HEK293 (cell line): ENCODE measurements around the gene COP1.
"Not testable (repeated sequence)": the region's sequence is repeated elsewhere in the genome, so short reads cannot be mapped to it uniquely, and the experiment has no call there.

Source experiments
- KLF8 ChIP-seq: fragments of 450-650 bp; formaldehyde crosslinking; IDR thresholded peaks from 2 replicates; pipeline ENCODE4 v1.5.1; 2016; ENCODE audit warnings: missing biosample characterization, missing genetic modification characterization
- ZNF174 ChIP-seq: fragments of 450-650 bp; formaldehyde crosslinking; IDR thresholded peaks from 2 replicates; pipeline ENCODE4 v1.5.0; 2017; ENCODE audit warnings: missing biosample characterization, mild to moderate bottlenecking, missing genetic modification characterization
- ZNF404 ChIP-seq: fragments of 450-650 bp; formaldehyde crosslinking; IDR thresholded peaks from 2 replicates; pipeline ENCODE4 v1.5.1; 2017; ENCODE audit warnings: missing biosample characterization, missing genetic modification characterization

DNA sequence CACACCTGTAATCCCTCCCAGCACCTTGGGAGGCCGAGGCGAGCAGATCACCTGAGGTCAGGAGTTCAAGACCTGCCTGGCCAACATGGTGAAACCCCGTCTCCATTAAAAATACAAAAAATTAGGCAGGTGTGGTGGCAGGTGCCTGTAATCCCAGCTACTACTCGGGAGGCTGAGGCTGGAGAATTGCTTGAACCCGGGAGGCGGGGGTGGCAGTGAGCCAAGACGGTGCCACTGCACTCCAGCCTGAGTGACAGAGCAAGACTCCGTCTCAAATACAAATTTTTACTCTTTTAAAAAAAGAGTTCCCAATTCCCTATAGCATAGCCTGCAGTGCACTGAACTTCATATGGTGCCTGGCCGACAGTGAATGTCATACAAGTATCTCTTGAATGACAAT is 2.4 kb downstream of the COP1 start:
- not testable (repeated sequence) for TF ChIP-seq ZNF404 (tag by site-specific recombination); ZNF174 (tag by site-specific recombination); KLF8
